Hepatocyte (in vitro differentiated cells): Measurements from ENCODE around the gene SHC3. TPM values are rescaled to one million over a fixed set of nuclear protein-coding genes. Genes with fewer than 3 reads are reported as not detected.

Experiments used
- DNase-seq: peaks from one replicate; pipeline ENCODE4 v3.0.0-alpha.2; 2016; ENCODE audit warnings: low spot score
- H2AFZ ChIP-seq: fragments of 200-600 bp; sonication (generic); 2 replicates; pipeline ENCODE4 v1.6.0; 2016; ENCODE audit warnings: antibody characterized with exemption, mild to moderate bottlenecking
- H3K27ac ChIP-seq: fragments of 200-600 bp; sonication (generic); 2 replicates; pipeline ENCODE4 v1.5.1; 2016; ENCODE audit warnings: mild to moderate bottlenecking
- H3K27me3 ChIP-seq: fragments of 200-600 bp; sonication (generic); 2 replicates; pipeline ENCODE4 v1.6.1; 2016
- H3K36me3 ChIP-seq: fragments of 200-600 bp; sonication (generic); replicated peaks from 2 replicates; pipeline ENCODE4 v1.5.1; 2016; ENCODE audit warnings: low read depth; ENCODE audit not compliant: insufficient read depth
- H3K4me1 ChIP-seq: fragments of 200-600 bp; sonication (generic); 2 replicates; pipeline ENCODE4 v1.5.1; 2016; ENCODE audit warnings: mild to moderate bottlenecking, moderate library complexity; ENCODE audit not compliant: insufficient read depth
- H3K4me2 ChIP-seq: fragments of 200-600 bp; sonication (generic); 2 replicates; pipeline ENCODE4 v1.6.0; 2016
- H3K4me3 ChIP-seq: fragments of 200-600 bp; sonication (generic); 2 replicates; pipeline ENCODE4 v1.5.1; 2016; ENCODE audit warnings: mild to moderate bottlenecking
- H3K79me2 ChIP-seq: fragments of 200-600 bp; sonication (generic); 2 replicates; pipeline ENCODE4 v1.6.0; 2017; ENCODE audit warnings: mild to moderate bottlenecking
- H3K9me2 ChIP-seq: fragments of 200-600 bp; sonication (generic); replicated peaks from 2 replicates; pipeline ENCODE4 v1.6.0; 2017; ENCODE audit warnings: mild to moderate bottlenecking; ENCODE audit not compliant: insufficient read depth
- H3K9me3 ChIP-seq: fragments of 200-600 bp; sonication (generic); 2 replicates; pipeline ENCODE4 v1.5.1; 2016; ENCODE audit warnings: low read depth, mild to moderate bottlenecking
- H4K20me1 ChIP-seq: fragments of 200-600 bp; sonication (generic); 2 replicates; pipeline ENCODE4 v1.6.0; 2016; ENCODE audit warnings: mild to moderate bottlenecking; ENCODE audit not compliant: insufficient read depth, poor library complexity, severe bottlenecking
- CTCF ChIP-seq: fragments of 200-600 bp; sonication (generic); IDR thresholded peaks from 2 replicates; pipeline ENCODE4 v1.5.1; 2016; ENCODE audit warnings: antibody characterized with exemption, mild to moderate bottlenecking; ENCODE audit not compliant: poor library complexity
- EZH2 ChIP-seq: fragments of 200-600 bp; sonication (generic); IDR thresholded peaks from 2 replicates; pipeline ENCODE4 v1.6.1; 2016; ENCODE audit warnings: antibody characterized with exemption, mild to moderate bottlenecking, borderline replicate concordance
- EZH2phosphoT487 ChIP-seq: fragments of 200-600 bp; sonication (generic); IDR thresholded peaks from one replicate; pipeline ENCODE4 v1.6.1; 2018; ENCODE audit warnings: antibody characterized with exemption, mild to moderate bottlenecking, low read depth, moderate library complexity; ENCODE audit not compliant: unreplicated experiment, severe bottlenecking
- WGBS: methylation state at CpG from one replicate; pipeline ENCODE4 v1.1.6; 2016; ENCODE audit warnings: low lambda C conversion rate; ENCODE audit errors: missing lambda C conversion rate; 5-methylcytosine and 5-hydroxymethylcytosine counted together
- polyA plus RNA-seq: library from polyadenylated mRNA; unstranded; fragments of >200 nt; fragmentation: Nextera tagmentation; extraction: Ambion mirVana; gene quantifications from 2 replicates; pipeline ENCODE4 v1.2.1, GENCODE V29; 2016
- total RNA-seq: library from RNA; depleted of rRNA; stranded (reverse); fragments of >200 nt; gene quantifications from 2 replicates; pipeline ENCODE4 v1.2.3, GENCODE V29; 2014

SHC3 gene
- total and polyA plus RNA-seq, 2 experiments from 2014 or later = 1.5 to 1.8 TPM

DNA sequence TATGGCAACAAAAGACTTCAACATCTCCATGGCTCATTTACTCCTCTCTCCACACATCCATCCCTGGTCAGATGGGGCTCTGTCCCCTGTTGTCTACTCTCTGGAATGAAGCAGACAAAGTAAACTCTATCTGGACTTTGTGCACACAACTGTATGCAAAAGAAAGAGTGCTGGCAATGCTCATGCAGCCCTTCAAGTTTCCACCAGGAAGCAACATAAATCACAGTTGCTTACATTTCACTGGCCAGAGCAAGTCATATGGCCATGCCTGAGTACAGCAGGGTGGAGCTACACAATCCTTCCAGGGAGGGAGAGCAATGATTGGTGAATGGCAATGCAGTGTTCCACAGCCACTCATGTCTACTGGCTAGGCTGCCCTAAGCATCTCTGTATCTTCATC lies 12.4 kb upstream of the SHC3 start:
- DNase-seq = peak; percentile 19

GRCh38 chr9:89189215-89189614 lies 10.6 kb upstream of the SHC3 start:
- Histone ChIP-seq H3K79me2 (no peaks in the 10 kb centered on the region), H3K9me2 (no peaks in the 10 kb centered on the region), H3K27ac (no peak overlapping the region), H3K27me3 (no peaks in the 10 kb centered on the region), H3K9me3 (no peaks in the 10 kb centered on the region), H4K20me1 (no peaks in the 10 kb centered on the region), H3K36me3 (no peaks in the 10 kb centered on the region), H2AFZ (no peak overlapping the region), H3K4me1 (no peaks in the 10 kb centered on the region), H3K4me3 (no peak overlapping the region), H3K4me2 (no peak overlapping the region)
- no peak for DNase-seq
- TF ChIP-seq EZH2 = no peak
- TF ChIP-seq EZH2phosphoT487 = no peak
- no peak for TF ChIP-seq CTCF
- 61% methylated on average over 2 of the region's 2 CpGs for WGBS

More for the DNA sequence above, 12.4 kb upstream of the SHC3 start:
- no peaks in the 10 kb centered on the region for H3K27me3 ChIP-seq
- H3K9me3 ChIP-seq = no peaks in the 10 kb centered on the region
- no peak overlapping the region for H3K27ac ChIP-seq
- H3K4me2 ChIP-seq = no peak overlapping the region
- H3K4me3 ChIP-seq = no peak overlapping the region
- H2AFZ ChIP-seq = no peak overlapping the region
- no peaks in the 10 kb centered on the region for H3K4me1 ChIP-seq
- TF ChIP-seq EZH2phosphoT487 (no peak), CTCF (no peak), EZH2 (no peak)
- H4K20me1 ChIP-seq = no peaks in the 10 kb centered on the region
- H3K36me3 ChIP-seq = no peaks in the 10 kb centered on the region
- no peaks in the 10 kb centered on the region for H3K9me2 ChIP-seq
- no peaks in the 10 kb centered on the region for H3K79me2 ChIP-seq

DNA sequence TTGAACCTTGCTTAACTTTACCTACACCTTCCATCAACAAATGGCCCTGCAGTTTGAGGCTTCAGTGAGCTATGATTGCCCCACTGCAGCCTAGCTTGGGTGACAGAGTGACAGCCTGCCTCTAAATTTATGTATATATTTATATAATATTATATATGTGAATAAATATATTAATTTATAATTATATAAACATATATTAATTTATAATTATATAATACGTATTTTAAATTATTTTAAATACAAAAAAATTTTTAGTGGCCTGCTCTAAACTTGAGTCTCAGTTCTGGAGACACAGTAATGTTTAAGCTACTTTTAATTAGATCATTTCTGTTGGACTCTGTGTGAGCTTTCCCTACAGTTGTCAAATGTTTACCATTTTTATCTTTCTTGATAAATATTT lies 9.3 kb upstream of the SHC3 start:
- Histone ChIP-seq H3K36me3 (no peaks in the 10 kb centered on the region), H3K79me2 (no peaks in the 10 kb centered on the region), H2AFZ (no peak overlapping the region), H3K9me2 (no peaks in the 10 kb centered on the region), H3K9me3 (no peaks in the 10 kb centered on the region), H3K27ac (no peak overlapping the region), H3K27me3 (no peaks in the 10 kb centered on the region), H4K20me1 (no peaks in the 10 kb centered on the region), H3K4me2 (no peak overlapping the region), H3K4me1 (no peaks in the 10 kb centered on the region), H3K4me3 (no peak overlapping the region)
- WGBS = 78% methylated on average over 1 of the region's 1 CpG
- DNase-seq = no peak
- no peak for TF ChIP-seq CTCF

GRCh38 chr9:89187541-89187940 lies 8.9 kb upstream of the SHC3 start:
- Histone ChIP-seq H4K20me1 (no peaks in the 10 kb centered on the region), H3K27ac (no peak overlapping the region), H3K9me2 (no peaks in the 10 kb centered on the region), H3K36me3 (no peaks in the 10 kb centered on the region), H3K4me1 (no peaks in the 10 kb centered on the region), H3K4me2 (no peak overlapping the region), H2AFZ (no peak overlapping the region), H3K79me2 (no peaks in the 10 kb centered on the region), H3K4me3 (no peak overlapping the region), H3K9me3 (no peaks in the 10 kb centered on the region), H3K27me3 (no peaks in the 10 kb centered on the region)
- no peak for DNase-seq
- no peak for TF ChIP-seq EZH2
- WGBS = 90% methylated on average over 2 of the region's 2 CpGs
